ENCODE results near the gene SLC7A8.
A peak's percentile ranks its signal among the peaks of the same experiment; 100 is the strongest.

The SLC7A8 gene

GRCh38 chr14:23102801-23103200 is 80.7 kb downstream of the SLC7A8 start:
- in situ Hi-C loops (cut with HindIII; ENCODE audit: low pct_ligation_motif_present, low sequenced_read_pairs), result no loop called here
- no peak overlapping the region for H3K27ac ChIP-seq
- no peak for TF ChIP-seq CTCF (IDR thresholded peaks at IDR 0.05; ENCODE audit: low read depth, low read length, missing control alignments)

GRCh38 chr14:23101986-23102625 is 81.4 kb downstream of the SLC7A8 start:
- TF ChIP-seq CTCF (IDR thresholded peaks at IDR 0.05; ENCODE audit: low read depth, low read length, missing control alignments), result no peak
- in situ Hi-C loops (cut with HindIII; ENCODE audit: low pct_ligation_motif_present, low sequenced_read_pairs), result no loop called here
- Histone ChIP-seq H3K36me3 (replicated peaks) (peaks cover 9% of the 10 kb centered on the region), H3K27me3 (replicated peaks) (no peaks in the 10 kb centered on the region), H3K4me3 (ENCODE audit: low read depth, low read length) (no peak overlapping the region), H3K27ac (no peak overlapping the region)
- DNase-seq, result no peak

More at GRCh38 chr14:23102801-23103200, 80.7 kb downstream of the SLC7A8 start:
- Histone ChIP-seq H3K4me3 (ENCODE audit: low read depth, low read length) (no peak overlapping the region), H3K27me3 (replicated peaks) (no peaks in the 10 kb centered on the region), H3K36me3 (replicated peaks) (peaks cover 6% of the 10 kb centered on the region)
- no peak for DNase-seq

- Histone ChIP-seq H3K36me3 (replicated peaks) (peaks cover 9% of the 10 kb centered on the region), H3K4me3 (ENCODE audit: low read depth, low read length) (no peak overlapping the region), H3K27me3 (replicated peaks) (no peaks in the 10 kb centered on the region), H3K27ac (no peak overlapping the region)
- TF ChIP-seq CTCF (IDR thresholded peaks at IDR 0.05; ENCODE audit: low read depth, low read length, missing control alignments), result no peak
- in situ Hi-C loops (cut with HindIII; ENCODE audit: low pct_ligation_motif_present, low sequenced_read_pairs), result no loop called here
- DNase-seq, result no peak
Measured at GRCh38 chr14:23101213-23101970, 82.1 kb downstream of the SLC7A8 start.

DNA sequence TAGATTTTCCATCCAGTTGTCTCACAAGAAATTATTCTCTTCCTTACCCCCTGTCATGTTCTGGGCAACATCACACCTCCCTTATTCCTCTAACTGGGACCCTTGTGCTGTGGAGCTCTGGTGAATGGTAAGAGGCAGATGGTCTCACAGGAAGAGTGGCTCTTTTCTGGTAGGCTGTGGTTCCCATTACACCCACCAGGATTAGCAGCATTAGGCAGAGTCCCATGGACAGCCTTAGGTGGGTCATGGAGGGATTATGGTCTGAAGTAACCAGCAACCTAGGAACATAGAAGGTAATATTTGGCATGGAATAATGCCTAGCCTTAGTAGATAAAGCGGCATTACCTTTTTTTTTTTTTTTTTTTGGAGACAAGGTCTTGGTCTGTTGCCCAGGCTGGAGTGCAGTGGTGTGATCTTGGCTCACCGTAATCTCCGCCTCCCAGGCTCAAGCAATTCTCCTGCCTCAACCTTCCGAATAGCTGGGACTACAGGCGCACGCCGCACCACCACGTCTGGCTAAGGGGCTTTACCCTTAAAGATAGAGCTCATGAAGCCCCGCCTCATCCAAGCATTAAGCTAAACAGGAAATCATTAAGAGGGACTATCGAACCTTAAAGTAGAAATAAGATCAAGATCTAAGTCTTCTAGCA is 84.1 kb downstream of the SLC7A8 start:
- in situ Hi-C loops (cut with HindIII; ENCODE audit: low pct_ligation_motif_present, low sequenced_read_pairs), result no loop called here

GRCh38 chr14:23097786-23098185 is 85.7 kb downstream of the SLC7A8 start:
- no peaks in the 10 kb centered on the region for H3K27me3 ChIP-seq (replicated peaks)
- no peak overlapping the region for H3K27ac ChIP-seq
- DNase-seq, result no peak
- no peak for TF ChIP-seq CTCF (IDR thresholded peaks at IDR 0.05; ENCODE audit: low read depth, low read length, missing control alignments)
- H3K36me3 ChIP-seq (replicated peaks), result peaks cover 13% of the 10 kb centered on the region
- in situ Hi-C loops (cut with HindIII; ENCODE audit: low pct_ligation_motif_present, low sequenced_read_pairs), result no loop called here
- no peak overlapping the region for H3K4me3 ChIP-seq (ENCODE audit: low read depth, low read length)

More for the DNA sequence above, 84.1 kb downstream of the SLC7A8 start:
- DNase-seq, result no peak
- Histone ChIP-seq H3K27ac (no peak overlapping the region), H3K36me3 (replicated peaks) (peaks cover 11% of the 10 kb centered on the region), H3K27me3 (replicated peaks) (no peaks in the 10 kb centered on the region), H3K4me3 (ENCODE audit: low read depth, low read length) (no peak overlapping the region)
- TF ChIP-seq CTCF (IDR thresholded peaks at IDR 0.05; ENCODE audit: low read depth, low read length, missing control alignments), result peak; percentile 18
